ENCODE data around the gene WDR55. TPM values are rescaled to one million over a fixed set of nuclear protein-coding genes. Genes with fewer than 3 reads are reported as not detected.

The WDR55 gene
- total and polyA plus RNA-seq, 2 of the 13 experiments (the other 11 are each of a cell fraction or from before 2014, with no cell fraction given) = 17.7 to 18.2 TPM

- TF ChIP-seq SPEN (CRISPR knock-in tag; IDR thresholded peaks at IDR 0.05; ENCODE audit: low read depth) (peak; percentile 89; the same call in 1 of the 2 replicates), ZNF563 (CRISPR knock-in tag; IDR thresholded peaks at IDR 0.05) (peak; percentile 85; the same call in 1 of the 2 replicates), THAP11 (CRISPR knock-in tag; IDR thresholded peaks at IDR 0.05) (peak; percentile 89), NONO (IDR thresholded peaks at IDR 0.05) (no peak), NONO (CRISPR knock-in tag; conservative IDR thresholded peaks at IDR 0.05) (peak; percentile 81), MXD3 (CRISPR knock-in tag; IDR thresholded peaks at IDR 0.05) (peak; percentile 60; the same call in 1 of the 2 replicates), ZNF296 (CRISPR knock-in tag; conservative IDR thresholded peaks at IDR 0.05) (no peak), ZNF326 (CRISPR knock-in tag; IDR thresholded peaks at IDR 0.05; ENCODE audit: borderline replicate concordance) (no peak), IRX3 (CRISPR knock-in tag; IDR thresholded peaks at IDR 0.05; ENCODE audit: borderline replicate concordance, low read depth) (no peak), TBX2 (CRISPR knock-in tag; IDR thresholded peaks at IDR 0.05; ENCODE audit: borderline replicate concordance) (peak; percentile 80), ZNF703 (CRISPR knock-in tag; IDR thresholded peaks at IDR 0.05; ENCODE audit: borderline replicate concordance) (0 out of 2 replicates have a peak, but pooled peaks have one; percentile 28), ZMYM2 (CRISPR knock-in tag; IDR thresholded peaks at IDR 0.05) (0 out of 2 replicates have a peak, but pooled peaks have one; percentile 41), CEBPG (CRISPR knock-in tag; IDR thresholded peaks at IDR 0.05) (0 out of 2 replicates have a peak, but pooled peaks have one; percentile 6), YEATS4 (CRISPR knock-in tag; IDR thresholded peaks at IDR 0.05; ENCODE audit: borderline replicate concordance) (peak; percentile 58), CBX5 (CRISPR knock-in tag; IDR thresholded peaks at IDR 0.05; ENCODE audit: borderline replicate concordance) (peak; percentile 21; the same call in 1 of the 2 replicates), PHF8 (CRISPR knock-in tag; IDR thresholded peaks at IDR 0.05) (peak; percentile 93), MATR3 (CRISPR knock-in tag; IDR thresholded peaks at IDR 0.05) (no peak), ZNF607 (CRISPR knock-in tag; IDR thresholded peaks at IDR 0.05; ENCODE audit: borderline replicate concordance) (peak; percentile 68), SALL1 (CRISPR knock-in tag; IDR thresholded peaks at IDR 0.05) (peak; percentile 86), ZNF101 (CRISPR knock-in tag; IDR thresholded peaks at IDR 0.05; ENCODE audit: borderline replicate concordance, low read depth) (no peak), TCF12 (IDR thresholded peaks at IDR 0.05) (no peak), TCF12 (CRISPR knock-in tag; IDR thresholded peaks at IDR 0.05) (no peak)
- TF ChIP-seq, protein P1, sequence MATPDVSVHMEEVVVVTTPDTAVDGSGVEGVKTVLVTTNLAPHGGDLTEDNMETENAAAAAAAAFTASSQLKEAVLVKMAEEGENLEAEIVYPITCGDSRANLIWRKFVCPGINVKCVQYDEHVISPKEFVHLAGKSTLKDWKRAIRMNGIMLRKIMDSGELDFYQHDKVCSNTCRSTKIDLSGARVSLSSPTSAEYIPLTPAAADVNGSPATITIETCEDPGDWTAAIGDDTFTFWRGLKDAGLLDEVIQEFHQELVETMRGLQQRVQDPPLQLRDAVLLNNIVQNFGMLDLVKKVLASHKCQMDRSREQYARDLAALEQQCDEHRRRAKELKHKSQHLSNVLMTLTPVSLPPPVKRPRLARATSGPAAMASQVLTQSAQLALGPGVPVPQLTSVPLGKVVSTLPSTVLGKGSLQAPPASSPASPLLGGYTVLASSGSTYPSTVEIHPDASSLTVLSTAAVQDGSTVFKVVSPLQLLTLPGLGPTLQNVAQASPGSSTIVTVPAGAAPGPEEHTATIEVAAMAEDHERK (CRISPR knock-in tag; IDR thresholded peaks at IDR 0.05; ENCODE audit: low read depth) = no peak
- TF ChIP-seq, protein P2, sequence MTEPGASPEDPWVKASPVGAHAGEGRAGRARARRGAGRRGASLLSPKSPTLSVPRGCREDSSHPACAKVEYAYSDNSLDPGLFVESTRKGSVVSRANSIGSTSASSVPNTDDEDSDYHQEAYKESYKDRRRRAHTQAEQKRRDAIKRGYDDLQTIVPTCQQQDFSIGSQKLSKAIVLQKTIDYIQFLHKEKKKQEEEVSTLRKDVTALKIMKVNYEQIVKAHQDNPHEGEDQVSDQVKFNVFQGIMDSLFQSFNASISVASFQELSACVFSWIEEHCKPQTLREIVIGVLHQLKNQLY (CRISPR knock-in tag; IDR thresholded peaks at IDR 0.05) = peak; percentile 8; the same call in 1 of the 2 replicates
- TF ChIP-seq, protein P3, sequence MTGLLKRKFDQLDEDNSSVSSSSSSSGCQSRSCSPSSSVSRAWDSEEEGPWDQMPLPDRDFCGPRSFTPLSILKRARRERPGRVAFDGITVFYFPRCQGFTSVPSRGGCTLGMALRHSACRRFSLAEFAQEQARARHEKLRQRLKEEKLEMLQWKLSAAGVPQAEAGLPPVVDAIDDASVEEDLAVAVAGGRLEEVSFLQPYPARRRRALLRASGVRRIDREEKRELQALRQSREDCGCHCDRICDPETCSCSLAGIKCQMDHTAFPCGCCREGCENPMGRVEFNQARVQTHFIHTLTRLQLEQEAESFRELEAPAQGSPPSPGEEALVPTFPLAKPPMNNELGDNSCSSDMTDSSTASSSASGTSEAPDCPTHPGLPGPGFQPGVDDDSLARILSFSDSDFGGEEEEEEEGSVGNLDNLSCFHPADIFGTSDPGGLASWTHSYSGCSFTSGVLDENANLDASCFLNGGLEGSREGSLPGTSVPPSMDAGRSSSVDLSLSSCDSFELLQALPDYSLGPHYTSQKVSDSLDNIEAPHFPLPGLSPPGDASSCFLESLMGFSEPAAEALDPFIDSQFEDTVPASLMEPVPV (CRISPR knock-in tag; IDR thresholded peaks at IDR 0.05) = peak; percentile 21
Measured at GRCh38 chr5:140664359-140665119, at the start of gene WDR55 (continued).

Data from HepG2 (cell line).